Measurements from ENCODE around the gene DPY19L1.
"Not testable (repeated sequence)": the region's sequence is repeated elsewhere in the genome, so short reads cannot be mapped to it uniquely, and the experiment has no call there.

Gene DPY19L1

GRCh38 chr7:35053488-35054175, 16.3 kb upstream of the DPY19L1 start:
- not testable (repeated sequence) for H3K9me3 ChIP-seq (ENCODE audit: severe bottlenecking); H3K4me3 ChIP-seq (ENCODE audit: severe bottlenecking); H3K27me3 ChIP-seq (ENCODE audit: insufficient read depth, poor library complexity, severe bottlenecking); ATAC-seq (ENCODE audit: low read depth); H3K27ac ChIP-seq (ENCODE audit: poor library complexity, severe bottlenecking); H3K36me3 ChIP-seq (ENCODE audit: low read depth); H3K4me1 ChIP-seq (ENCODE audit: insufficient read depth, poor library complexity, severe bottlenecking); DNase-seq (ENCODE audit: low spot score)

GRCh38 chr7:35048390-35048789, 11.1 kb upstream of the DPY19L1 start:
- not testable (repeated sequence) for H3K4me1 ChIP-seq (ENCODE audit: insufficient read depth, poor library complexity, severe bottlenecking); DNase-seq (ENCODE audit: low spot score); H3K9me3 ChIP-seq (ENCODE audit: severe bottlenecking); H3K36me3 ChIP-seq (ENCODE audit: low read depth); H3K27me3 ChIP-seq (ENCODE audit: insufficient read depth, poor library complexity, severe bottlenecking); H3K4me3 ChIP-seq (ENCODE audit: severe bottlenecking); H3K27ac ChIP-seq (ENCODE audit: poor library complexity, severe bottlenecking); ATAC-seq (ENCODE audit: low read depth)

- not testable (repeated sequence) for DNase-seq (ENCODE audit: low spot score); H3K4me1 ChIP-seq (ENCODE audit: insufficient read depth, poor library complexity, severe bottlenecking); H3K27me3 ChIP-seq (ENCODE audit: insufficient read depth, poor library complexity, severe bottlenecking); H3K4me3 ChIP-seq (ENCODE audit: severe bottlenecking); H3K36me3 ChIP-seq (ENCODE audit: low read depth); H3K9me3 ChIP-seq (ENCODE audit: severe bottlenecking); ATAC-seq (ENCODE audit: low read depth); H3K27ac ChIP-seq (ENCODE audit: poor library complexity, severe bottlenecking)
Observed at GRCh38 chr7:35047912-35048305, 10.6 kb upstream of the DPY19L1 start.

- H3K36me3 ChIP-seq (ENCODE audit: low read depth); H3K4me3 ChIP-seq (ENCODE audit: severe bottlenecking); ATAC-seq (ENCODE audit: low read depth); H3K9me3 ChIP-seq (ENCODE audit: severe bottlenecking); H3K27me3 ChIP-seq (ENCODE audit: insufficient read depth, poor library complexity, severe bottlenecking); DNase-seq (ENCODE audit: low spot score); H3K27ac ChIP-seq (ENCODE audit: poor library complexity, severe bottlenecking); H3K4me1 ChIP-seq (ENCODE audit: insufficient read depth, poor library complexity, severe bottlenecking): not testable (repeated sequence)
Observed at GRCh38 chr7:35047263-35047911, 10.1 kb upstream of the DPY19L1 start.

GRCh38 chr7:35043301-35043700, 6.0 kb upstream of the DPY19L1 start:
- not testable (repeated sequence) for DNase-seq (ENCODE audit: low spot score); H3K27ac ChIP-seq (ENCODE audit: poor library complexity, severe bottlenecking); H3K27me3 ChIP-seq (ENCODE audit: insufficient read depth, poor library complexity, severe bottlenecking); H3K4me3 ChIP-seq (ENCODE audit: severe bottlenecking); ATAC-seq (ENCODE audit: low read depth); H3K36me3 ChIP-seq (ENCODE audit: low read depth); H3K4me1 ChIP-seq (ENCODE audit: insufficient read depth, poor library complexity, severe bottlenecking); H3K9me3 ChIP-seq (ENCODE audit: severe bottlenecking)

- Histone ChIP-seq H3K27me3 (ENCODE audit: insufficient read depth, poor library complexity, severe bottlenecking) (no peaks in the 10 kb centered on the region), H3K4me1 (ENCODE audit: insufficient read depth, poor library complexity, severe bottlenecking) (peaks cover 3% of the 10 kb centered on the region), H3K27ac (ENCODE audit: poor library complexity, severe bottlenecking) (no peak overlapping the region), H3K4me3 (ENCODE audit: severe bottlenecking) (no peak overlapping the region), H3K9me3 (ENCODE audit: severe bottlenecking) (no peaks in the 10 kb centered on the region), H3K36me3 (ENCODE audit: low read depth) (no peaks in the 10 kb centered on the region)
- ATAC-seq (ENCODE audit: low read depth) (no peak), DNase-seq (ENCODE audit: low spot score) (no peak)
- no peak for TF ChIP-seq CTCF (IDR thresholded peaks at IDR 0.05; ENCODE audit: poor library complexity, severe bottlenecking)
Observed at GRCh38 chr7:35040906-35041305, 3.6 kb upstream of the DPY19L1 start.

GRCh38 chr7:35039343-35039742, 2.1 kb upstream of the DPY19L1 start:
- no peak for TF ChIP-seq CTCF (IDR thresholded peaks at IDR 0.05; ENCODE audit: poor library complexity, severe bottlenecking)

More at GRCh38 chr7:35039343-35039742, 2.1 kb upstream of the DPY19L1 start:
- Histone ChIP-seq H3K27me3 (ENCODE audit: insufficient read depth, poor library complexity, severe bottlenecking) (no peaks in the 10 kb centered on the region), H3K36me3 (ENCODE audit: low read depth) (no peaks in the 10 kb centered on the region), H3K27ac (ENCODE audit: poor library complexity, severe bottlenecking) (no peak overlapping the region), H3K4me3 (ENCODE audit: severe bottlenecking) (no peak overlapping the region), H3K4me1 (ENCODE audit: insufficient read depth, poor library complexity, severe bottlenecking) (peaks cover 12% of the 10 kb centered on the region), H3K9me3 (ENCODE audit: severe bottlenecking) (no peaks in the 10 kb centered on the region)
- DNase-seq (ENCODE audit: low spot score) (no peak), ATAC-seq (ENCODE audit: low read depth) (no peak)
